Activated naive CD4-positive, alpha-beta T cell treated with Interleukin-2 at 50 U/mL for 16 hours (primary cell): Measurements from ENCODE around the gene CASKIN1.
"Not testable (repeated sequence)": the region's sequence is repeated elsewhere in the genome, so short reads cannot be mapped to it uniquely, and the experiment has no call there.

Source experiments
- DNase-seq: peaks from one replicate; pipeline ENCODE4 v3.0.0-alpha.2; 2020

Gene CASKIN1

DNA sequence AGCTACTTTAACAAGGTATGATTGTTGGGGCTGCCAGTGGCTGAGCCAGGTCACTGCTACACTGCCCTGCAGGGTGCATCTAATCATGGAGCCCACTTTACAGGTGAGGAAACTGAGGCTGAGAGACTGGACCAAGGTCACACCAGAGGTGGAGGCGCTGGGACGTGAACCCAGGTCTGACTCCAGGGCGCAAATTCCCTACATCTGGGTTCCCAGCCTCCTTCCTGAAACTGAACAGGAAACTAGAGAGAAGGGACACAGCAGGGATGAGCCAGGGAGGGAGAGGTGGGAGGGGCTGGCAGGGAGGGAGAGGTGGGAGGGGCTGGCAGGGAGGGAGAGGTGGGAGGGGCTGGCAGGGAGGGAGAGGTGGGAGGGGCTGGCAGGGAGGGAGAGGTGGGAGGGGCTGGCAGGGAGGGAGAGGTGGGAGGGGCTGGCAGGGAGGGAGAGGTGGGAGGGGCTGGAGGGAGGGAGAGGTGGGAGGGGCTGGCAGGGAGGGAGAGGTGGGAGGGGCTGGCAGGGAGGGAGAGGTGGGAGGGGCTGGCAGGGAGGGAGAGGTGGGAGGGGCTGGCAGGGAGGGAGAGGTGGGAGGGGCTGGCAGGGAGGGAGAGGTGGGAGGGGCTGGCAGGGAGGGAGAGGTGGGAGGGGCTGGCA is 68.7 kb downstream of the CASKIN1 start:
- DNase-seq, result not testable (repeated sequence)
